Vagina (tissue), 2 donors: ENCODE data around the gene LAMA2.

Experiments used
- POLR2A ChIP-seq, 2 donors: fragments of 450-650 bp; IDR thresholded peaks; one replicate each; pipeline ENCODE4 v1.6.1; 2017; ENCODE audit warnings: antibody characterized with exemption in 2 of 2, mild to moderate bottlenecking in 2 of 2, moderate library complexity in 2 of 2
- POLR2AphosphoS5 ChIP-seq, 2 donors: sonication (generic); formaldehyde crosslinking; IDR thresholded peaks; one replicate each; pipeline ENCODE4 v1.9.0; 2017; ENCODE audit warnings: antibody characterized with exemption in 2 of 2, mild to moderate bottlenecking in 2 of 2, low read depth in 1 of 2; ENCODE audit not compliant: insufficient read depth in 1 of 2
- TF ChIP-seq, protein P1 (sequence below), 3 experiments: fragments of 450-650 bp in 2 of 3; fragments of 200-600 bp in 1 of 3; sonication (generic) in 1 of 3; IDR thresholded peaks; one replicate each; pipeline ENCODE4 v1.5.1; 2017 to 2019; ENCODE audit warnings: antibody characterized with exemption in 3 of 3, mild to moderate bottlenecking in 2 of 3, moderate library complexity in 2 of 3

DNA sequence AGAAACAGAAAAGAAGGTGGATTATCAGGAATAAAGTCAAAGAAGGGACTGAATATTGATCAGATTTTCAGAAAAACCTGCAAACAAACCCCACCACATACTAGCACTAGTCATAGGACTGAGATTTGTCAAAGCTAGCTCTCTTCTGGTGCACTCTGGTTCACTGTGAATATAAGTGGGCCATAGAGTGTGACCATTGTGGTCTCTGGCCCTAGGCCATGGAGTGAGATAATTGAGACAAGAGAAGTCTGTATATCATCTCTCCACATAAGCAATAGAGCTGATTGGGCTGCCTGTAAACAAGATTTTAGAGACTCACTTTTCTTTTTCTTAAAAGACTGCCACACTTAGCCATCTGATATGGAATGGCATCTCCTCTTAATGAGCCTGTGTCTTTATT lies 247.2 kb downstream of the LAMA2 start:
- TF ChIP-seq, protein P1, sequence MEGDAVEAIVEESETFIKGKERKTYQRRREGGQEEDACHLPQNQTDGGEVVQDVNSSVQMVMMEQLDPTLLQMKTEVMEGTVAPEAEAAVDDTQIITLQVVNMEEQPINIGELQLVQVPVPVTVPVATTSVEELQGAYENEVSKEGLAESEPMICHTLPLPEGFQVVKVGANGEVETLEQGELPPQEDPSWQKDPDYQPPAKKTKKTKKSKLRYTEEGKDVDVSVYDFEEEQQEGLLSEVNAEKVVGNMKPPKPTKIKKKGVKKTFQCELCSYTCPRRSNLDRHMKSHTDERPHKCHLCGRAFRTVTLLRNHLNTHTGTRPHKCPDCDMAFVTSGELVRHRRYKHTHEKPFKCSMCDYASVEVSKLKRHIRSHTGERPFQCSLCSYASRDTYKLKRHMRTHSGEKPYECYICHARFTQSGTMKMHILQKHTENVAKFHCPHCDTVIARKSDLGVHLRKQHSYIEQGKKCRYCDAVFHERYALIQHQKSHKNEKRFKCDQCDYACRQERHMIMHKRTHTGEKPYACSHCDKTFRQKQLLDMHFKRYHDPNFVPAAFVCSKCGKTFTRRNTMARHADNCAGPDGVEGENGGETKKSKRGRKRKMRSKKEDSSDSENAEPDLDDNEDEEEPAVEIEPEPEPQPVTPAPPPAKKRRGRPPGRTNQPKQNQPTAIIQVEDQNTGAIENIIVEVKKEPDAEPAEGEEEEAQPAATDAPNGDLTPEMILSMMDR (IDR thresholded peaks at IDR 0.05): no peak
- no peak for TF ChIP-seq POLR2AphosphoS5 (IDR thresholded peaks at IDR 0.05; ENCODE audit: insufficient read depth in 1 of 2, low read depth in 1 of 2)
- no peak for TF ChIP-seq POLR2A (IDR thresholded peaks at IDR 0.05)
